Measurements from ENCODE around the gene PALLD. TPM values are rescaled to one million over a fixed set of nuclear protein-coding genes. Genes with fewer than 3 reads are reported as not detected.

PALLD gene
- total and polyA plus RNA-seq, 2 of the 8 experiments (the other 6 are each of a cell fraction or from before 2014, with no cell fraction given): 10.5 to 25.0 TPM

DNA sequence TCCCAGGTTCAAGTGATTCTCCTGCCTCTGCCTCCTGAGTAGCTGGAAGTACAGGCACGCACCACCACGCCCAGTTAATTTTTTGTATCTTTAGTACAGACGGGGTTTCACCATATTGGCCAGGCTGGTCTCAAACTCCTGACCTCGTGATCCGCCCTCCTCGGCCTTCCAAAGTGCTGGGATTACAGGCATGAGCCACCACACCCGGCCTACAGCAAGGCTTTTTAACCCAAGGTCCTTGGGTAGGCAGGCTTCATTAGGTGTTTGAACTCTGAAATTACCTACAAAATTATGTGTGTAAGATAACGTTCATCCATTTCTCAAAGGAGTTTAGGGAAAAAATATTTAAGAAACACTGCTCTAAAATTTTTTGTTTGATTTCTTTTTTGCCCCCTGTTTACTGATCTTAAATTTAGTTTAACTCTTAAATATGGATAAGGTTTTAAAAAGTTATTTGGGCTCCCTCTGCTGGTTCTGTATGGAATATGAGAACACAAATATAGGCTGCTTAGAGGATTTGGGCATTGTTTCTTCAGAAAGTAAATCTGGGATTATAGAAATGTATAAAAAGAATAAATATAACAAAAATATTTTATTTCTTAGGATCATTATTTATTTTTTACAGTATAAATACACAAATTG lies 420.4 kb downstream of the PALLD start (continued):
- TF ChIP-seq, protein P1, sequence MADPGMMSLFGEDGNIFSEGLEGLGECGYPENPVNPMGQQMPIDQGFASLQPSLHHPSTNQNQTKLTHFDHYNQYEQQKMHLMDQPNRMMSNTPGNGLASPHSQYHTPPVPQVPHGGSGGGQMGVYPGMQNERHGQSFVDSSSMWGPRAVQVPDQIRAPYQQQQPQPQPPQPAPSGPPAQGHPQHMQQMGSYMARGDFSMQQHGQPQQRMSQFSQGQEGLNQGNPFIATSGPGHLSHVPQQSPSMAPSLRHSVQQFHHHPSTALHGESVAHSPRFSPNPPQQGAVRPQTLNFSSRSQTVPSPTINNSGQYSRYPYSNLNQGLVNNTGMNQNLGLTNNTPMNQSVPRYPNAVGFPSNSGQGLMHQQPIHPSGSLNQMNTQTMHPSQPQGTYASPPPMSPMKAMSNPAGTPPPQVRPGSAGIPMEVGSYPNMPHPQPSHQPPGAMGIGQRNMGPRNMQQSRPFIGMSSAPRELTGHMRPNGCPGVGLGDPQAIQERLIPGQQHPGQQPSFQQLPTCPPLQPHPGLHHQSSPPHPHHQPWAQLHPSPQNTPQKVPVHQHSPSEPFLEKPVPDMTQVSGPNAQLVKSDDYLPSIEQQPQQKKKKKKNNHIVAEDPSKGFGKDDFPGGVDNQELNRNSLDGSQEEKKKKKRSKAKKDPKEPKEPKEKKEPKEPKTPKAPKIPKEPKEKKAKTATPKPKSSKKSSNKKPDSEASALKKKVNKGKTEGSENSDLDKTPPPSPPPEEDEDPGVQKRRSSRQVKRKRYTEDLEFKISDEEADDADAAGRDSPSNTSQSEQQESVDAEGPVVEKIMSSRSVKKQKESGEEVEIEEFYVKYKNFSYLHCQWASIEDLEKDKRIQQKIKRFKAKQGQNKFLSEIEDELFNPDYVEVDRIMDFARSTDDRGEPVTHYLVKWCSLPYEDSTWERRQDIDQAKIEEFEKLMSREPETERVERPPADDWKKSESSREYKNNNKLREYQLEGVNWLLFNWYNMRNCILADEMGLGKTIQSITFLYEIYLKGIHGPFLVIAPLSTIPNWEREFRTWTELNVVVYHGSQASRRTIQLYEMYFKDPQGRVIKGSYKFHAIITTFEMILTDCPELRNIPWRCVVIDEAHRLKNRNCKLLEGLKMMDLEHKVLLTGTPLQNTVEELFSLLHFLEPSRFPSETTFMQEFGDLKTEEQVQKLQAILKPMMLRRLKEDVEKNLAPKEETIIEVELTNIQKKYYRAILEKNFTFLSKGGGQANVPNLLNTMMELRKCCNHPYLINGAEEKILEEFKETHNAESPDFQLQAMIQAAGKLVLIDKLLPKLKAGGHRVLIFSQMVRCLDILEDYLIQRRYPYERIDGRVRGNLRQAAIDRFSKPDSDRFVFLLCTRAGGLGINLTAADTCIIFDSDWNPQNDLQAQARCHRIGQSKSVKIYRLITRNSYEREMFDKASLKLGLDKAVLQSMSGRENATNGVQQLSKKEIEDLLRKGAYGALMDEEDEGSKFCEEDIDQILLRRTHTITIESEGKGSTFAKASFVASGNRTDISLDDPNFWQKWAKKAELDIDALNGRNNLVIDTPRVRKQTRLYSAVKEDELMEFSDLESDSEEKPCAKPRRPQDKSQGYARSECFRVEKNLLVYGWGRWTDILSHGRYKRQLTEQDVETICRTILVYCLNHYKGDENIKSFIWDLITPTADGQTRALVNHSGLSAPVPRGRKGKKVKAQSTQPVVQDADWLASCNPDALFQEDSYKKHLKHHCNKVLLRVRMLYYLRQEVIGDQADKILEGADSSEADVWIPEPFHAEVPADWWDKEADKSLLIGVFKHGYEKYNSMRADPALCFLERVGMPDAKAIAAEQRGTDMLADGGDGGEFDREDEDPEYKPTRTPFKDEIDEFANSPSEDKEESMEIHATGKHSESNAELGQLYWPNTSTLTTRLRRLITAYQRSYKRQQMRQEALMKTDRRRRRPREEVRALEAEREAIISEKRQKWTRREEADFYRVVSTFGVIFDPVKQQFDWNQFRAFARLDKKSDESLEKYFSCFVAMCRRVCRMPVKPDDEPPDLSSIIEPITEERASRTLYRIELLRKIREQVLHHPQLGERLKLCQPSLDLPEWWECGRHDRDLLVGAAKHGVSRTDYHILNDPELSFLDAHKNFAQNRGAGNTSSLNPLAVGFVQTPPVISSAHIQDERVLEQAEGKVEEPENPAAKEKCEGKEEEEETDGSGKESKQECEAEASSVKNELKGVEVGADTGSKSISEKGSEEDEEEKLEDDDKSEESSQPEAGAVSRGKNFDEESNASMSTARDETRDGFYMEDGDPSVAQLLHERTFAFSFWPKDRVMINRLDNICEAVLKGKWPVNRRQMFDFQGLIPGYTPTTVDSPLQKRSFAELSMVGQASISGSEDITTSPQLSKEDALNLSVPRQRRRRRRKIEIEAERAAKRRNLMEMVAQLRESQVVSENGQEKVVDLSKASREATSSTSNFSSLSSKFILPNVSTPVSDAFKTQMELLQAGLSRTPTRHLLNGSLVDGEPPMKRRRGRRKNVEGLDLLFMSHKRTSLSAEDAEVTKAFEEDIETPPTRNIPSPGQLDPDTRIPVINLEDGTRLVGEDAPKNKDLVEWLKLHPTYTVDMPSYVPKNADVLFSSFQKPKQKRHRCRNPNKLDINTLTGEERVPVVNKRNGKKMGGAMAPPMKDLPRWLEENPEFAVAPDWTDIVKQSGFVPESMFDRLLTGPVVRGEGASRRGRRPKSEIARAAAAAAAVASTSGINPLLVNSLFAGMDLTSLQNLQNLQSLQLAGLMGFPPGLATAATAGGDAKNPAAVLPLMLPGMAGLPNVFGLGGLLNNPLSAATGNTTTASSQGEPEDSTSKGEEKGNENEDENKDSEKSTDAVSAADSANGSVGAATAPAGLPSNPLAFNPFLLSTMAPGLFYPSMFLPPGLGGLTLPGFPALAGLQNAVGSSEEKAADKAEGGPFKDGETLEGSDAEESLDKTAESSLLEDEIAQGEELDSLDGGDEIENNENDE (IDR thresholded peaks at IDR 0.05; ENCODE audit: insufficient replicate concordance, low read length): peak; percentile 73
- no peak for TF ChIP-seq KDM1A (IDR thresholded peaks at IDR 0.05; ENCODE audit: borderline replicate concordance, low read length)
- TF ChIP-seq GTF2F1 (IDR thresholded peaks at IDR 0.05; ENCODE audit: borderline replicate concordance, low read depth, low read length): no peak
- TF ChIP-seq RFX5 (IDR thresholded peaks at IDR 0.05; ENCODE audit: borderline replicate concordance, low read depth, low read length): no peak
- TF ChIP-seq, protein P2, sequence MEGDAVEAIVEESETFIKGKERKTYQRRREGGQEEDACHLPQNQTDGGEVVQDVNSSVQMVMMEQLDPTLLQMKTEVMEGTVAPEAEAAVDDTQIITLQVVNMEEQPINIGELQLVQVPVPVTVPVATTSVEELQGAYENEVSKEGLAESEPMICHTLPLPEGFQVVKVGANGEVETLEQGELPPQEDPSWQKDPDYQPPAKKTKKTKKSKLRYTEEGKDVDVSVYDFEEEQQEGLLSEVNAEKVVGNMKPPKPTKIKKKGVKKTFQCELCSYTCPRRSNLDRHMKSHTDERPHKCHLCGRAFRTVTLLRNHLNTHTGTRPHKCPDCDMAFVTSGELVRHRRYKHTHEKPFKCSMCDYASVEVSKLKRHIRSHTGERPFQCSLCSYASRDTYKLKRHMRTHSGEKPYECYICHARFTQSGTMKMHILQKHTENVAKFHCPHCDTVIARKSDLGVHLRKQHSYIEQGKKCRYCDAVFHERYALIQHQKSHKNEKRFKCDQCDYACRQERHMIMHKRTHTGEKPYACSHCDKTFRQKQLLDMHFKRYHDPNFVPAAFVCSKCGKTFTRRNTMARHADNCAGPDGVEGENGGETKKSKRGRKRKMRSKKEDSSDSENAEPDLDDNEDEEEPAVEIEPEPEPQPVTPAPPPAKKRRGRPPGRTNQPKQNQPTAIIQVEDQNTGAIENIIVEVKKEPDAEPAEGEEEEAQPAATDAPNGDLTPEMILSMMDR (IDR thresholded peaks at IDR 0.05; ENCODE audit: control extremely low read depth in 1 of 3, insufficient read depth in 1 of 3, low read depth in 1 of 3, low read length in 3 of 3): peak in 2 of 3 experiments; percentile 21 to 29; a peak in 2 of 4 replicates

All from H1 (cell line).